Activated B cell treated with CpG ODN at 0.5 μM for 24 hours (primary cell): Measurements from ENCODE around the gene TBC1D32. TPM values are rescaled to one million over a fixed set of nuclear protein-coding genes. Genes with fewer than 3 reads are reported as not detected.
"Not testable (repeated sequence)": the region's sequence is repeated elsewhere in the genome, so short reads cannot be mapped to it uniquely, and the experiment has no call there.

Experiments
- ATAC-seq: fragments of 200-7000 bp; cut with Tn5 transposase; one replicate; pipeline ENCODE4 v1.10.0; 2021; ENCODE audit warnings: low read depth, mild to moderate bottlenecking, moderate library complexity
- CTCF ChIA-PET: fragments of 350-600 bp; sonication (Branson Sonifier 250); formaldehyde crosslinking; loops from one replicate; lab custom pipeline; 2021; ENCODE audit warnings: antibody characterized with exemption; lab: Charles Lee
- POLR2A ChIA-PET: fragments of 350-600 bp; sonication (Branson Sonifier 250); formaldehyde crosslinking; loops from one replicate; lab custom pipeline; 2021; ENCODE audit warnings: antibody characterized with exemption; lab: Charles Lee
- DNase-seq: peaks from one replicate; pipeline ENCODE4 v3.0.0; 2022
- H3K27ac Mint-ChIP-seq: one replicate; pipeline ENCODE4 v1.8.0; 2020; ENCODE audit warnings: mixed read lengths
- H3K27me3 Mint-ChIP-seq: one replicate; pipeline ENCODE4 v1.8.0; 2021; ENCODE audit warnings: mixed read lengths
- H3K36me3 Mint-ChIP-seq: one replicate; pipeline ENCODE4 v1.8.0; 2021; ENCODE audit warnings: low read depth, mixed read lengths
- H3K4me1 Mint-ChIP-seq: one replicate; pipeline ENCODE4 v1.8.0; 2021; ENCODE audit warnings: mixed read lengths
- H3K4me3 Mint-ChIP-seq: one replicate; pipeline ENCODE4 v1.8.0; 2020; ENCODE audit warnings: mild to moderate bottlenecking, mixed read lengths
- H3K9me3 Mint-ChIP-seq: one replicate; pipeline ENCODE4 v1.8.0; 2020; ENCODE audit warnings: mixed read lengths
- CTCF ChIP-seq: fragments of 200-600 bp; IDR thresholded peaks from one replicate; pipeline ENCODE4 v1.8.0; 2022; ENCODE audit warnings: antibody characterized with exemption, mild to moderate bottlenecking
- intact Hi-C: fragments of 100-400 bp; cut with micrococcal nuclease; formaldehyde crosslinking; loops from one replicate; pipeline ENCODE4 v1.15.1; 2024
- total RNA-seq: library from RNA; stranded (reverse); gene quantifications from 2 replicates; pipeline ENCODE4 v1.2.3, GENCODE V29; 2022

TBC1D32 gene
- total RNA-seq, 1 donor from 2014 or later = 17.8 TPM

GRCh38 chr6:121187200-121187832 is 147.0 kb downstream of the TBC1D32 start:
- H3K27ac Mint-ChIP-seq = no peak overlapping the region
- no peaks in the 10 kb centered on the region for H3K27me3 Mint-ChIP-seq
- no peaks in the 10 kb centered on the region for H3K36me3 Mint-ChIP-seq
- CTCF ChIA-PET = no interaction called here
- no peak overlapping the region for H3K4me3 Mint-ChIP-seq
- POLR2A ChIA-PET = interaction anchor here (0.7 kb wide), 1 partner anchor 12 kb away, joined by 8 read pairs; no protein-coding TSS in a partner anchor
- intact Hi-C loops = no loop called here
- no peak for TF ChIP-seq CTCF
- ATAC-seq (no peak), DNase-seq (no peak)
- H3K9me3 Mint-ChIP-seq = no peaks in the 10 kb centered on the region
- H3K4me1 Mint-ChIP-seq = no peaks in the 10 kb centered on the region

- ChIA-PET POLR2A (interaction anchor here (0.7 kb wide), 1 partner anchor 1015 kb away, joined by 4 read pairs; no protein-coding TSS in a partner anchor), CTCF (no interaction called here)
- intact Hi-C loops = no loop called here
Measured at GRCh38 chr6:121183742-121184141, 150.5 kb downstream of the TBC1D32 start.

GRCh38 chr6:121175827-121176226 is 158.5 kb downstream of the TBC1D32 start:
- peaks cover 24% of the 10 kb centered on the region for H3K36me3 Mint-ChIP-seq
- H3K9me3 Mint-ChIP-seq = peaks cover 2% of the 10 kb centered on the region
- TF ChIP-seq CTCF = no peak
- H3K4me3 Mint-ChIP-seq = no peak overlapping the region
- CTCF ChIA-PET = no interaction called here
- no peak overlapping the region for H3K27ac Mint-ChIP-seq
- intact Hi-C loops = no loop called here
- H3K4me1 Mint-ChIP-seq = no peaks in the 10 kb centered on the region
- no peak for ATAC-seq
- POLR2A ChIA-PET = no interaction called here
- H3K27me3 Mint-ChIP-seq = no peaks in the 10 kb centered on the region
- no peak for DNase-seq

More at GRCh38 chr6:121183742-121184141, 150.5 kb downstream of the TBC1D32 start:
- Mint-ChIP-seq H3K27ac (no peak overlapping the region), H3K4me1 (no peaks in the 10 kb centered on the region), H3K36me3 (peaks cover 18% of the 10 kb centered on the region), H3K27me3 (no peaks in the 10 kb centered on the region), H3K4me3 (no peak overlapping the region), H3K9me3 (peaks cover 8% of the 10 kb centered on the region)
- DNase-seq (no peak), ATAC-seq (no peak)
- no peak for TF ChIP-seq CTCF

GRCh38 chr6:121172451-121172850 is 161.8 kb downstream of the TBC1D32 start:
- H3K27me3 Mint-ChIP-seq, intact Hi-C loops, H3K36me3 Mint-ChIP-seq, POLR2A ChIA-PET, DNase-seq, H3K9me3 Mint-ChIP-seq, H3K4me3 Mint-ChIP-seq, H3K4me1 Mint-ChIP-seq, H3K27ac Mint-ChIP-seq, ATAC-seq, CTCF ChIA-PET: not testable (repeated sequence)

- H3K27me3 Mint-ChIP-seq = no peaks in the 10 kb centered on the region
- POLR2A ChIA-PET = no interaction called here
- H3K9me3 Mint-ChIP-seq = peaks cover 3% of the 10 kb centered on the region
- H3K36me3 Mint-ChIP-seq = peaks cover 4% of the 10 kb centered on the region
- H3K4me3 Mint-ChIP-seq = no peak overlapping the region
- TF ChIP-seq CTCF = no peak
- no peaks in the 10 kb centered on the region for H3K4me1 Mint-ChIP-seq
- no peak overlapping the region for H3K27ac Mint-ChIP-seq
- intact Hi-C loops = no loop called here
- DNase-seq (no peak), ATAC-seq (no peak)
- CTCF ChIA-PET = no interaction called here
Measured at GRCh38 chr6:121171879-121172278, 162.4 kb downstream of the TBC1D32 start.
